ENCODE measurements around the gene COL19A1. TPM values are rescaled to one million over a fixed set of nuclear protein-coding genes. Genes with fewer than 3 reads are reported as not detected.

The COL19A1 gene
- total RNA-seq, 4 donors from 2014 or later = 0.35 to 5.0 (median 0.62) TPM

GRCh38 chr6:69901361-69901760 is 35.0 kb downstream of the COL19A1 start:
- no peaks in the 10 kb centered on the region for H3K36me3 ChIP-seq
- no peaks in the 10 kb centered on the region for H3K4me1 ChIP-seq
- no peak for DNase-seq
- no peaks in the 10 kb centered on the region for H3K27me3 ChIP-seq
- H3K9me3 ChIP-seq = no peaks in the 10 kb centered on the region
- TF ChIP-seq POLR2A (IDR thresholded peaks at IDR 0.05) (no peak), CTCF (IDR thresholded peaks at IDR 0.05) (no peak)
- no peak overlapping the region for H3K27ac ChIP-seq
- no peak overlapping the region for H3K4me3 ChIP-seq

GRCh38 chr6:69907981-69908498 is 41.7 kb downstream of the COL19A1 start:
- H3K4me1 ChIP-seq = no peaks in the 10 kb centered on the region
- H3K27ac ChIP-seq = no peak overlapping the region
- H3K36me3 ChIP-seq = no peaks in the 10 kb centered on the region
- no peak overlapping the region for H3K4me3 ChIP-seq
- no peak for DNase-seq
- H3K9me3 ChIP-seq = no peaks in the 10 kb centered on the region
- no peaks in the 10 kb centered on the region for H3K27me3 ChIP-seq
- TF ChIP-seq POLR2A (IDR thresholded peaks at IDR 0.05) = no peak
- no peak for TF ChIP-seq CTCF (IDR thresholded peaks at IDR 0.05)

- no peak for DNase-seq
- H3K27ac ChIP-seq = no peak overlapping the region
- no peaks in the 10 kb centered on the region for H3K36me3 ChIP-seq
- H3K4me1 ChIP-seq = no peaks in the 10 kb centered on the region
- no peak overlapping the region for H3K4me3 ChIP-seq
- H3K27me3 ChIP-seq = no peaks in the 10 kb centered on the region
- no peak for TF ChIP-seq CTCF (IDR thresholded peaks at IDR 0.05)
- H3K9me3 ChIP-seq = no peaks in the 10 kb centered on the region
Observed at GRCh38 chr6:69913361-69913760, 47.0 kb downstream of the COL19A1 start.

- H3K27ac ChIP-seq = no peak overlapping the region
- TF ChIP-seq POLR2A (IDR thresholded peaks at IDR 0.05) (no peak), CTCF (IDR thresholded peaks at IDR 0.05) (no peak)
- H3K4me1 ChIP-seq = no peaks in the 10 kb centered on the region
- no peak overlapping the region for H3K4me3 ChIP-seq
- H3K9me3 ChIP-seq = no peaks in the 10 kb centered on the region
- no peaks in the 10 kb centered on the region for H3K27me3 ChIP-seq
- DNase-seq = no peak
- H3K36me3 ChIP-seq = no peaks in the 10 kb centered on the region
Observed at GRCh38 chr6:69914015-69914485, 47.7 kb downstream of the COL19A1 start.

GRCh38 chr6:69915346-69915745 is 49.0 kb downstream of the COL19A1 start:
- no peaks in the 10 kb centered on the region for H3K4me1 ChIP-seq
- H3K27ac ChIP-seq = no peak overlapping the region
- H3K9me3 ChIP-seq = no peaks in the 10 kb centered on the region
- no peaks in the 10 kb centered on the region for H3K36me3 ChIP-seq
- H3K27me3 ChIP-seq = no peaks in the 10 kb centered on the region
- no peak overlapping the region for H3K4me3 ChIP-seq
- TF ChIP-seq CTCF (IDR thresholded peaks at IDR 0.05) = no peak
- TF ChIP-seq POLR2A (IDR thresholded peaks at IDR 0.05) = no peak
- no peak for DNase-seq

- no peak for DNase-seq
- TF ChIP-seq POLR2A (IDR thresholded peaks at IDR 0.05) (no peak), CTCF (IDR thresholded peaks at IDR 0.05) (no peak)
- Histone ChIP-seq H3K27ac (no peak overlapping the region), H3K4me1 (no peaks in the 10 kb centered on the region), H3K27me3 (no peaks in the 10 kb centered on the region), H3K4me3 (no peak overlapping the region), H3K9me3 (no peaks in the 10 kb centered on the region), H3K36me3 (no peaks in the 10 kb centered on the region)
Observed at GRCh38 chr6:69917834-69918233, 51.5 kb downstream of the COL19A1 start.
